Measurements from ENCODE around the gene SHH. TPM values are rescaled to one million over a fixed set of nuclear protein-coding genes. Genes with fewer than 3 reads are reported as not detected.

The SHH gene
- total RNA-seq, 4 donors from 2014 or later = 1.4 to 2.5 (median 2.1) TPM; not detected in 1

- no peak overlapping the region for H3K27ac ChIP-seq
Observed at GRCh38 chr7:155835446-155836215, 23.4 kb upstream of the SHH start.

GRCh38 chr7:155834486-155835048, 22.3 kb upstream of the SHH start:
- no peak overlapping the region for H3K27ac ChIP-seq
- no peaks in the 10 kb centered on the region for H3K4me1 ChIP-seq
- no peak overlapping the region for H3K4me3 ChIP-seq
- no peak for TF ChIP-seq CTCF (IDR thresholded peaks at IDR 0.05)
- no peak for TF ChIP-seq POLR2A (IDR thresholded peaks at IDR 0.05)
- no peaks in the 10 kb centered on the region for H3K27me3 ChIP-seq
- DNase-seq = peak in 1 of 3 donors; percentile 20
- H3K9me3 ChIP-seq = no peaks in the 10 kb centered on the region
- H3K36me3 ChIP-seq = no peaks in the 10 kb centered on the region

More at GRCh38 chr7:155835446-155836215, 23.4 kb upstream of the SHH start:
- Histone ChIP-seq H3K36me3 (no peaks in the 10 kb centered on the region), H3K27me3 (no peaks in the 10 kb centered on the region), H3K9me3 (no peaks in the 10 kb centered on the region), H3K4me3 (no peak overlapping the region), H3K4me1 (no peaks in the 10 kb centered on the region)
- peak in 1 of 3 donors; percentile 26 for DNase-seq
- TF ChIP-seq CTCF (IDR thresholded peaks at IDR 0.05) (no peak), POLR2A (IDR thresholded peaks at IDR 0.05) (no peak)

DNA sequence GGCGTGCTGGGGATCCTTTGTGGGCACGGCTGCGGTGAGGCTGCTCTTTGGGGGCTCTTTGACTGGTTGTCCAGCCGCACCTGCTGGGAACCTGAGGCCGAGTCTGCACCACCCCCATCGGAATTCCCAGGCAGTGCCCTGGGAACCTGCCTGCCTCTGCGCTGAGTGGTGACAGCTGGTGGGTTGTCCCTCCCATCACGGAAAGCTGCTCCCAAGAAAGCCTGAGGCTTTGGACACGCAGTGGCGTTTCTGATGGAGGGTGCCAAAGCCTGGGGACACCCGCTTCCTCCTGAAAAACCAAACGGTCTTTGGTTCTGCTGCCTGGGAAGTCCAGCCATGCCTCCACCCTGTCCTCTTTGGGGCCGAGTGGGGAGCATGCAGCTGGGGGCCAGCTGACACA, 21.4 kb upstream of the SHH start:
- no peak for TF ChIP-seq CTCF (IDR thresholded peaks at IDR 0.05)
- TF ChIP-seq POLR2A (IDR thresholded peaks at IDR 0.05) = no peak
- H3K4me3 ChIP-seq = no peak overlapping the region
- no peaks in the 10 kb centered on the region for H3K36me3 ChIP-seq
- no peaks in the 10 kb centered on the region for H3K27me3 ChIP-seq
- H3K9me3 ChIP-seq = no peaks in the 10 kb centered on the region
- no peak overlapping the region for H3K27ac ChIP-seq
- peak in 1 of 3 donors; percentile 23 for DNase-seq
- no peaks in the 10 kb centered on the region for H3K4me1 ChIP-seq

- Histone ChIP-seq H3K9me3 (no peaks in the 10 kb centered on the region), H3K4me1 (no peaks in the 10 kb centered on the region), H3K27me3 (no peaks in the 10 kb centered on the region), H3K27ac (no peak overlapping the region), H3K36me3 (no peaks in the 10 kb centered on the region), H3K4me3 (no peak overlapping the region)
- DNase-seq = peak in 1 of 3 donors; percentile 15
- TF ChIP-seq POLR2A (IDR thresholded peaks at IDR 0.05) = no peak
Observed at GRCh38 chr7:155832581-155832981, 20.3 kb upstream of the SHH start.

GRCh38 chr7:155831807-155832524, 19.7 kb upstream of the SHH start:
- Histone ChIP-seq H3K27me3 (no peaks in the 10 kb centered on the region), H3K36me3 (no peaks in the 10 kb centered on the region), H3K9me3 (no peaks in the 10 kb centered on the region), H3K27ac (no peak overlapping the region), H3K4me3 (no peak overlapping the region), H3K4me1 (no peaks in the 10 kb centered on the region)
- TF ChIP-seq CTCF (IDR thresholded peaks at IDR 0.05) (no peak), POLR2A (IDR thresholded peaks at IDR 0.05) (no peak)
- DNase-seq = peak in 1 of 3 donors; percentile 25
